ENCODE measurements around the gene AMBRA1. TPM values are rescaled to one million over a fixed set of nuclear protein-coding genes. Genes with fewer than 3 reads are reported as not detected.

Gene AMBRA1
- polyA plus RNA-seq, 1 donor = 12.1 TPM

- DNase-seq (ENCODE audit: low read depth) = no peak
Observed at GRCh38 chr11:46506483-46506791, 87.4 kb downstream of the AMBRA1 start.

DNA sequence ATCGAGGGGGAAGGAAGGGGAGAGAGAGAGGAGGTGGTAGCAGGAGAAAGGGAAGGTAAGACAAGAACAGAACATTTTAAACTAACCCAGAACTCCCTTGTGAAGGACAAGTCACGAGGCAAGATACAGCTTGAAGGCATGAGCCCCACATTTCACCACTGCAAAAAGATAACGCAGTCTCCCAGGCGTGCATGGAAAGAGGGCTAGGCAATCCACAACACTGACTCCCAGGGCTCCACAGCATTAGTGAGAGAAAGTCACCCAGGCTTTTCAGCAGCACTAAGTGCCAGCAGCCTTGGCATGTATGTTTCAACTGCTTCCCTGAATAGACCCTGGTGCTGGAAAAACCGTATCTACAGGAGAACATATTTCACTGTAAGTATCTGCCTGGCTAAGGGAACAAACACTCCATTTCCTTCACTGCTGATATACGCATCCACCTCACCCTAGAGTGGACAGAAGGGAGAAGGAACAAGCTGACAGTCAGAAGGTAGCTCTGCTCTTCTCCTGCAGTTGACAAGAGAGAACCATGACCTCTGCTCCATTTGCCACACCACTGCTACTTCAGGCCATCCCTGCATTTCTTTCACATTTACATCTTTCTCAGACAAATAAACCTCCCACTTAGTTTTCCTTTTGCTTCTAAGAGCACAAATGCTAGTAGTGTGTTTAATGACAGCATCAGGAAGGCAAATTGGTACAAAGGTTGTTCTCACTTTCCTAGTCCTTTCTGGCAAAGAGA, 87.9 kb downstream of the AMBRA1 start:
- DNase-seq (ENCODE audit: low read depth) = no peak

DNA sequence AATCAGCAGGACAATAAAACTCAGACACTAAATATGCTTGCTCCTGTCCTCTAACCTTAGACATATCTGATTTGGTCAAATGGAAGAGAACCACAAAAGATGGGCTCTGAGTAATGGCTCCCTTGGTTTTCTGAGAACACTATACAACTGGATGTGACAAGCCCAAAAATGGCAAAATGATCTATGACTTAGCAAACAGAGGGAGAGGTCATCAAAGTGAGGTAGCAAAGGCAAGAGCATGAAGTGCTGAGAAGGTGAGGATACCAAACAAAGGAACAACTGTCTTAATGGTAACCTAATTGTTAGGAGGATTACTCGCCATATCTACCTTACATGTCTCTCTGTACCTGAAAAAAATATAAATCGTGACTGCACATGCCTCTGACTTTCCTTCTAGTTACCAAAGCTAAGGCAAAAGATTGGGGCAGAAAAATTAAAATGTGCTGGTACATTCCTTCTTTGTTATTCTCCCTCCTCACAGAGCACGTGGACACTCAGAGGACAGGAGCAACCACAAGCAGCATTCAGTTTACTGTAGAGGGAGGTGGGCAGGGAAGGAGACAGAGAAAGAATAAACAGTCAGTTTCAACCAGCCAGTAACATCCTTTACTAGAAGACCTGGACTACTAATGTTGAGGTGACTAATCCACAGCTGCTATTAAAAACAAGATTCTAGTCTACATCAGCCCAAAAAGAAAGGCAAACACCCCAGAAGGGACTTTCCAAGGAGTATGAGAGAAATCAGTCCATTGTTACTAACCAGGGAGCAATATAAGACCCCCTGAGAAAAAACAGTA, 88.8 kb downstream of the AMBRA1 start:
- DNase-seq (ENCODE audit: low read depth) = no peak

- no peak for DNase-seq (ENCODE audit: low read depth)
Observed at GRCh38 chr11:46499821-46500220, 94.0 kb downstream of the AMBRA1 start.

DNA sequence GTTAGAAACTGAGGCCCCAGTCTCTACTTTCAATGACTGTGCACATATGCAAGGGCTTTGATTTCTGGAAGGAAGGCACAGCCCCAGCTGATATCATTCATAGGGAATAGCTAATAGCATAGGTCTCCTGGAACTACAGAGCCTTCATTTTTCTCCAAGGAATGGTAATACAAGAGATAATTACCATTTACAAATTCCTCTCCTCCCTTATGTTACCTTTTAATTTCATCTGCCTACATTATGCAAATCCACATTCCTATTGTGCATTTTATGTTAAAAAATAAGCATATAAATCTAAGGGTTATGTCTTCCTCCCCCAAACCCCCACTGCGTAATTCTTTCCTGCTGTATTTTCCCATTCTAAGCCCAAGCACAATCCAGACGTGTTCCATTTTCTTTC, 94.9 kb downstream of the AMBRA1 start:
- no peak for DNase-seq (ENCODE audit: low read depth)

DNA sequence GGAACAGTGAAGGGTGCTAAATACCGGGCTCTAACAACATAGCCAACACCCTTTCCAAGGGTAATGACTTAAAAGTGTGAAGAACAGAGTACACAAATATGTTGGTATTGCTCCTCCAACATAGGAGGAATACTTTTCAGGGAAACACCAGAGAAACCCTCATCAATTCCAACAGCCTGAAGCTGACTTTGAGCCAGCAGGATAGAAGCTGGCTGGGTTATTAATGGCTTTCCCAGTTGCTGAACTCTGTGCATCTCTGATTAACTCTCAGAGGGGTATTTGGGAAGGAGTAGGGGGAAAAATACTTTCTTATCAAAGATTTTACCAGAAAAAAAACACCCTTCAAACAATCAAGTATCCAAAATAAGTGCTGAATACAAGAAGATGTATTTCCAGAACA, 95.6 kb downstream of the AMBRA1 start:
- DNase-seq (ENCODE audit: low read depth) = no peak

DNA sequence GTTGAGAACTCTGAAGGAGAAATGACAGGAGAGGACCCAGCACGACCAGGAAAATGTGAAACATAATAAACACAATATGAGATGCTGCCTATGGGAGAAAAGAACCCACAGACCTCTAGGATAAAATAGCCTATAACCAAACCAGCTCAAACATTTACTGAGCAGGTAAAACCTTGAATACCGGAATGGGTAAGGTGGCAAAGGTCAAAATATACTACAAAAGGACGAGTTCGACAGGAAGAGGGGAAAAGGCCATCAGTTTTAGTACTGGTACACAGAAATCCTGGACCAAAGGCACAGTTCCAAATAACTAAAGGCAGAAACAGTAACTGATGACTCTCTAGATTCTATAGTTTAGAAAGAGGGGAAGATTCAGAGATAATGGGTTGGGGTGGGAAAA, 96.3 kb downstream of the AMBRA1 start:
- no peak for DNase-seq (ENCODE audit: low read depth)

GRCh38 chr11:46493791-46494190, 100.0 kb downstream of the AMBRA1 start:
- DNase-seq (ENCODE audit: low read depth) = no peak

DNA sequence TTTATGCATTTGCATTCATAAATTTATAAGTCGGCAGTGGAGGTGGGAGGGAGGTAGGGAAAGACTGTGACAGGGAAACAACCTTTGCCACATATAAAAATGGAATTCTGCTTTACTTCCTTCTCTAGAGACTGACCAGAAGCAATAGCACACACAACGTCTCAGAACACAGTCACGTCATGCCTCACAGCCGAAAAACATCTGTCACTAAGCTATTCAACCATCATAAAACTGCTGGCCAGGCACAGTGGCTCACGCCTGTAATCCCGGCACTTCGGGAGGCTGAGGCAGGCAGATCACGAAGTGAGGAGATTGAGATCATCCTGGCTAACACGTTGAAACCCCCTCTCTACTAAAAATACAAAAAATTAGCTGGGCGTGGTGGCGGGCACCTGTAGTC, 101.3 kb downstream of the AMBRA1 start:
- no peak for DNase-seq (ENCODE audit: low read depth)

GRCh38 chr11:46491661-46492330, 102.0 kb downstream of the AMBRA1 start:
- DNase-seq (ENCODE audit: low read depth) = no peak

DNA sequence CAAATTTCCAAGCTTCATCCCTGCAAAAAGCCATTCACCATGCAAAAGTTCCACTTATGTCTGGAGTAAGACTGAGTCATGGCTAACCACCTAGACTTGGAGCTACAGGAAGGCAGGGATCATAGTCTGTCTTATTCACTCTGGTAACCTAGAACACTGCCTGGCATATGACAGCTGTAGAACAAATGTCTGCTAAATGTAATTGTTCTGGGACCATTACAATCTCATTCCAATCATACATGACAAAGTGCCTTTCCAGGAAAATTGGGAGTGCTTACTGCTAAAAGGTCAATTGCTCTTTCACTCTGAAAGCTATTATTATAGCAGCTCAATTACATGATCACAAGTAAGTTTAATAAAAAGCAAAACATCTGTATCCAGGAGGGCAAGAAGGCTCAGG, 103.2 kb downstream of the AMBRA1 start:
- no peak for DNase-seq (ENCODE audit: low read depth)

GRCh38 chr11:46489656-46490560, 103.9 kb downstream of the AMBRA1 start:
- DNase-seq (ENCODE audit: low read depth) = no peak

GRCh38 chr11:46485856-46486443, 107.9 kb downstream of the AMBRA1 start:
- no peak for DNase-seq (ENCODE audit: low read depth)

DNA sequence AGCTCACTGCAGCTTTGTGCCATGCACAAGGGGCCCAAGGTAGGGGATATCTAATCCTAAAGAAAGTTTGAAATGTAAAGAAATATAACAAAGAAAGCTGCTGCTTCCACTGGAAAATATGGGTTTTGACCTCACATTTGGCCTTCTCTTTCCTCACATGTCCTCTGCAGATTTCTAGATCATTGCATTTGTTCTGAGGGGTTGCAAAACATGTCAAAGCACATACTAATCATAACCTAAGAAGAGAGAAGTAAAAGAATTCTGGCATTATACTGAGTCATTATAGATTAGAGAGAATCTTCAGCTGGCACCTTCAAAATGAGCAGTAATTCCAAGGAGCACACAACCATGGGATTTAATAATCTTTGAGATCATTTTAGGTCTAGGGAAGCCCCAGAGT, 109.7 kb downstream of the AMBRA1 start:
- no peak for DNase-seq (ENCODE audit: low read depth)

GRCh38 chr11:46480909-46481308, 112.9 kb downstream of the AMBRA1 start:
- no peak for DNase-seq (ENCODE audit: low read depth)

GRCh38 chr11:46480166-46480726, 113.6 kb downstream of the AMBRA1 start:
- no peak for DNase-seq (ENCODE audit: low read depth)

DNA sequence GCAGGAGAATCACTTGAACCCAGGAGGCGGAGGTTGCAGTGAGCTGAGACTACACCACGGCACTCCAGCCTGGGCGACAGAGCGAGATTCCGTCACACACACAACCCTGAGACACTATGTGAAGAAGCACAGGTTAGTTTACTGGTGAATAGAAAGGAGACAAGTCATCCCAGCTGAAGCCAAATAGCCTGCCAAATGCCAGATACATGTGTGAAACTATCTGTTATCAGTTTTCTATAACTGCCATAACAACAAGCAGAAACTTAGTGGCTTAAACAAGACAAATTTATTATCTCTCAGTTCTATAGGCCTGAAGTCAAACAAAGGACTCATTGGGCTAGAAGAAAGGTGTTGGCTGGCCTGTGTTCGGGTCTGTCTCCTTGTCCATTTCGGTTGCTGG, 114.2 kb downstream of the AMBRA1 start:
- DNase-seq (ENCODE audit: low read depth) = no peak

- DNase-seq (ENCODE audit: low read depth) = no peak
Observed at GRCh38 chr11:46478196-46478595, 115.6 kb downstream of the AMBRA1 start.

DNA sequence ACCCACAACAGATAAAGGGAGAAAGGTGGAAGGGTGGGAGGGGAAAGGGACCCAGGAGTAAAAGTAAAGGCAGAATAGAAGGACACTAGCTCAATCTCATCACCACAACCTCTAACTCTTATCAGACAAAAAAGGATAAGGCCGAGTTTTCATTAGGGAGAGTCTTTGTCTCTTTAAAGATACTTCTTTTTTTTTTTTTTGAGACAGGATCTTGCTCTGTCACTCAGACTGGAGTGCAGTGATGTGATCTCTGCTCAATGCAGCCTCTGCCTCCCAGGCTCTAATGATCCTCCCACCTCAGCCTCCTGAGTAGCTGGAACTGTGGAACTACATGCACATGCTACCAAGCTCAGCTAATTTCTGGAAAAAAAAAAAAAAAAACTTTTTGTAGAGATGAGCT, 116.7 kb downstream of the AMBRA1 start:
- no peak for DNase-seq (ENCODE audit: low read depth)

DNA sequence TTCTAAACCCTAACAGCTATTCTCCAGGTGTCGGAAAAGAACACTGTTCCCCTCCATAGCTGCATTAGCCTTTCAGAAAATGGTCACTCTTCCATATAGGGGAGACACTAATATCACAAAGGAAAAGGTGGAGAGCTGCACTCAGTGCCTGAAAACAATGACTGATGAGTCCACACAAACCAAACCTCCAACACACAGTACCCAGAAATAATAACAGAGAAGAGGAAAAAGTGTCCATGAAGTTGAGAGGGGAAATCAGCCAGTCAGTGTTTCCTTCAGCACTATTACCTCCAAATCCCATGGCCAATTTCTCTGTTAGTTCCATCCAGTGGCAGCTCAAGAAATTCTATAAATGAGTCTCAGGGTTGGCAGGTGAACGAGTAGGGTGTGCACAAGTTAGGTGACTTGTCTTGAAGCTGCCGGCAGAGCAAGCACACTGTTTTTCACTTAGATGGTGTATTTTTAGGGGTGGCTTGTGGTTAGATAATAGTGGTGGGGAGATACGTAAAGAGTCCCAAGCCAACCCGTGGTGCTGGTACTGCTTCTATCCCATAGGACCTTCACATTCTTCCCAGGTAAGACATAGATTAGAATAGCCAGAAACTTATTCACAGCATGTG, 117.8 kb downstream of the AMBRA1 start:
- no peak for DNase-seq (ENCODE audit: low read depth)
